Dermis microvascular lymphatic vessel endothelial cell (primary cell): ENCODE measurements around the gene PLXNB1. TPM values are rescaled to one million over a fixed set of nuclear protein-coding genes. Genes with fewer than 3 reads are reported as not detected.

Source experiments
- DNase-seq, 2 donors: peaks; one replicate each; pipeline versions ENCODE4 v3.0.0 to v3.0.0-alpha.2; 2010; ENCODE audit warnings: low read depth in 2 of 2
- total RNA-seq: library from RNA; depleted of rRNA; stranded (reverse); fragments of >200 nt; gene quantifications from 2 replicates; pipeline ENCODE4 v1.2.1, GENCODE V29; 2014

PLXNB1 gene
- total RNA-seq, 1 donor from 2014 or later: 13.9 TPM

DNA sequence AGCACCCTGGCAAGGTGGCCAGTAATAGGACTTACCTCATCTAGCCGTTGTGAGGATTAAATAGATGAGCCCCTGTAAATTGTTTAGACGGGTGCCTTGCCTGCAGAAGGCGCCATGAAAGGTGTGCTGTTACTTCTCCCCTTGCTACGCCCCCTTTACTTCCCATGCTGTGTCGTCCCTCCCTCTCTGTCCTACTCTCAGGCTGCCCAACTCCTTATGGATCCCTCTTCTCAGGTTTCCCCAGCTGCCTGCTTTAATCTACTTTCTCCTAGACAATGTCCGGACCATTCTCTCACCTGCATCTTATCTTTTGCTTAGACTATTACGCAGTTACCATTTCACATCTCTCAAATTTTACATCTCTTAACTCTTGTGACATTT lies 59.6 kb downstream of the PLXNB1 start:
- DNase-seq: no peak

- DNase-seq: no peak
Observed at GRCh38 chr3:48369693-48370332, 60.1 kb downstream of the PLXNB1 start.

DNA sequence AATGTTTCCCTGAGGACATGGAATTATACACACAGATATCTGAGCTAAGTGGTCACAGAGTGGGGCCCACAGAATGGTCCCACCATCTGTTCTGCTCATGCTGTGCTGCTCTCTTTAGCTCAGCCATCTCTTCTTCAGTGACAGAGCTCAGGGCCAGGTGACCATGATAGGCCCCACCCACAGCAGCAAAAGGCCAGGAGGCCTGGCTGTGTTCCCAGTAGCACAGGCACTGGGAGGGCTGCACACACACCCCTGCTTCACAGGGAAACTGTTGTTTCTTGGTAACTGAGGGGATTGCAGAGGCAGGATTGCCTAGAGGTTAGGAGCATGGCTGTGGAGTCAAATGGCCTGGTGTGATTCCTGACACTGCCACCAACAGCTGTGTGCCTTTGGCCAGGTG lies 62.7 kb downstream of the PLXNB1 start:
- no peak for DNase-seq

DNA sequence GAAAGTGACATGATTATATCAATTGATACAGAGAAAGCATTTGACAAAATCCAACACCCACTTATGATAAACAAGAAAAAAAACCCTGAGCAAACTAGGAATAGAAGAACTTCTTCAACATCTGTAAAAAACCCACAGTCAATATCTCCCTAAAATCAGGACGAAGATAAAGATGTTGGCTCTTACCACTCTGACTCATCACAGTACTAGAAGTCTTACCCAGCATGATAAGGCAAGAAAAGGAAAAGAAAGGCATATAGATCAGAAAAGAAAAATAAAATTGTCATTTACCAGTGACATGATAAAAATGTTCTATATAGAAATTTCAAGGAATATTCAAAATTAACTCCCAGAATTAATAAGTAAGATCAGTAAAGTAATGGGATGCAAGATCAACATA lies 65.0 kb downstream of the PLXNB1 start:
- DNase-seq: no peak

- DNase-seq: no peak
Observed at GRCh38 chr3:48361928-48362327, 68.0 kb downstream of the PLXNB1 start.

- no peak for DNase-seq
Observed at GRCh38 chr3:48356419-48356818, 73.5 kb downstream of the PLXNB1 start.

- no peak for DNase-seq
Observed at GRCh38 chr3:48353987-48354386, 75.9 kb downstream of the PLXNB1 start.

Other genes with a start within 250 kb of the PLXNB1 start
- 8.6 and 9.1 TPM in 2 replicates for gene CDC25A, start 241.7 kb downstream of the PLXNB1 start, total RNA-seq
- gene CAMP, start 206.6 kb downstream of the PLXNB1 start, total RNA-seq: not detected in 2 replicates
- 2.8 and 3.4 TPM in 2 replicates for gene ZNF589, start 189.0 kb downstream of the PLXNB1 start, total RNA-seq
- gene NME6, start 128.7 kb downstream of the PLXNB1 start, total RNA-seq: 15.3 and 20.5 TPM in 2 replicates
- not detected in 2 replicates for gene SPINK8, start 96.4 kb downstream of the PLXNB1 start, total RNA-seq
- gene FBXW12, start 57.9 kb downstream of the PLXNB1 start, total RNA-seq: not detected in 2 replicates
- 9.7 and 13.1 TPM in 2 replicates for gene CCDC51, start 10.0 kb upstream of the PLXNB1 start, total RNA-seq
- 108 and 193 TPM in 2 replicates for gene TMA7, start 10.2 kb upstream of the PLXNB1 start, total RNA-seq
- gene ATRIP, start 16.7 kb upstream of the PLXNB1 start, total RNA-seq: 4.9 and 6.1 TPM in 2 replicates
- gene SHISA5, start 74.1 kb upstream of the PLXNB1 start, total RNA-seq: 71.8 and 91.9 TPM in 2 replicates
- 0.76 and 1.3 TPM in 2 replicates for gene PFKFB4, start 126.7 kb upstream of the PLXNB1 start, total RNA-seq
- gene UCN2, start 133.7 kb upstream of the PLXNB1 start, total RNA-seq: not detected in 2 replicates
- under 0.01 and 0.13 TPM in 2 replicates for gene COL7A1, start 165.2 kb upstream of the PLXNB1 start, total RNA-seq
- 311 and 325 TPM in 2 replicates for gene UQCRC1, start 179.6 kb upstream of the PLXNB1 start, total RNA-seq
- gene TMEM89, start 191.7 kb upstream of the PLXNB1 start, total RNA-seq: 0.13 TPM in 1 of 2 replicates, not detected in the other
- 11.0 and 12.5 TPM in 2 replicates for gene SLC26A6, start 205.4 kb upstream of the PLXNB1 start, total RNA-seq
- gene CELSR3, start 232.8 kb upstream of the PLXNB1 start, total RNA-seq: 0.13 and 0.25 TPM in 2 replicates